RWPE2 (cell line): ENCODE measurements around the gene DSCAML1.

Experiments
- ATAC-seq: fragments of 200-7000 bp; cut with Tn5 transposase; 3 replicates; pipeline ENCODE4 v1.9.1; 2021; ENCODE audit warnings: low read depth
- DNase-seq: peaks from one replicate; pipeline ENCODE4 v3.0.0-alpha.2; 2020; ENCODE audit warnings: low spot score
- H3K27ac ChIP-seq: fragments of 450-650 bp; 2 replicates; pipeline ENCODE4 v1.5.1; 2017; ENCODE audit warnings: mild to moderate bottlenecking; ENCODE audit not compliant: poor library complexity, severe bottlenecking
- H3K27me3 ChIP-seq: fragments of 250-450 bp; sonication (Bioruptor Pico); 2 replicates; pipeline ENCODE4 v1.5.1; 2021; ENCODE audit warnings: mild to moderate bottlenecking, moderate library complexity; ENCODE audit not compliant: insufficient read depth, poor library complexity, severe bottlenecking
- H3K36me3 ChIP-seq: fragments of 250-450 bp; sonication (Bioruptor Pico); 2 replicates; pipeline ENCODE4 v1.5.1; 2020; ENCODE audit warnings: low read depth, mild to moderate bottlenecking, moderate library complexity
- H3K4me1 ChIP-seq: fragments of 250-450 bp; sonication (Bioruptor Pico); 2 replicates; pipeline ENCODE4 v1.5.1; 2021; ENCODE audit warnings: mild to moderate bottlenecking, moderate library complexity; ENCODE audit not compliant: insufficient read depth, poor library complexity, severe bottlenecking
- H3K4me3 ChIP-seq: fragments of 250-450 bp; sonication (Bioruptor Pico); 2 replicates; pipeline ENCODE4 v1.5.1; 2021; ENCODE audit warnings: mild to moderate bottlenecking, moderate library complexity; ENCODE audit not compliant: severe bottlenecking
- H3K9me3 ChIP-seq: fragments of 250-450 bp; sonication (Bioruptor Pico); 2 replicates; pipeline ENCODE4 v1.5.1; 2021; ENCODE audit warnings: mild to moderate bottlenecking, moderate library complexity; ENCODE audit not compliant: severe bottlenecking
- TF ChIP-seq, protein P1 (sequence below): fragments of 450-650 bp; IDR thresholded peaks from one replicate; pipeline ENCODE4 v1.5.1; 2017; ENCODE audit warnings: mild to moderate bottlenecking, moderate library complexity; ENCODE audit not compliant: poor library complexity, severe bottlenecking

Gene DSCAML1

DNA sequence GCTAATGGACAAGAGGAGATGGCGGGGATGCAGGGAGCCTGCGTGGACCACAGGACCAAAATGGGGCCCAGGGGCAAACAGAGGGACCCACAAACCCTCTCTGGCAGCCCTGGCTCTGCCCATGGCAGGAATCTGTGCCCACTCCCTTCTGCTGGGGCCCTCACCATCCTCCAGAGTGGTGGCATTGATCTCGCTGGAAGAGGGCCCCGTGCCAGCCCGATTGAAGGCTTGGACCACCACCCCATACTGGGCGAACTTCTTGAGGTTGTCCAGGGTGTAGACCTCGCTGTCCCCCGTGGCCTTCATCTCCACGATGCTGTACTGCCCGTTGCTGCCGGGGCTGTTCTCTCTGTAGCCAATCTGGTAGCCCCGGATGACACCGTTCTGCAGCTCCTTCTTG lies 332.2 kb downstream of the DSCAML1 start:
- no peak overlapping the region for H3K4me3 ChIP-seq
- DNase-seq (no peak), ATAC-seq (no peak)
- H3K4me1 ChIP-seq = no peaks in the 10 kb centered on the region
- no peaks in the 10 kb centered on the region for H3K36me3 ChIP-seq
- TF ChIP-seq, protein P1, sequence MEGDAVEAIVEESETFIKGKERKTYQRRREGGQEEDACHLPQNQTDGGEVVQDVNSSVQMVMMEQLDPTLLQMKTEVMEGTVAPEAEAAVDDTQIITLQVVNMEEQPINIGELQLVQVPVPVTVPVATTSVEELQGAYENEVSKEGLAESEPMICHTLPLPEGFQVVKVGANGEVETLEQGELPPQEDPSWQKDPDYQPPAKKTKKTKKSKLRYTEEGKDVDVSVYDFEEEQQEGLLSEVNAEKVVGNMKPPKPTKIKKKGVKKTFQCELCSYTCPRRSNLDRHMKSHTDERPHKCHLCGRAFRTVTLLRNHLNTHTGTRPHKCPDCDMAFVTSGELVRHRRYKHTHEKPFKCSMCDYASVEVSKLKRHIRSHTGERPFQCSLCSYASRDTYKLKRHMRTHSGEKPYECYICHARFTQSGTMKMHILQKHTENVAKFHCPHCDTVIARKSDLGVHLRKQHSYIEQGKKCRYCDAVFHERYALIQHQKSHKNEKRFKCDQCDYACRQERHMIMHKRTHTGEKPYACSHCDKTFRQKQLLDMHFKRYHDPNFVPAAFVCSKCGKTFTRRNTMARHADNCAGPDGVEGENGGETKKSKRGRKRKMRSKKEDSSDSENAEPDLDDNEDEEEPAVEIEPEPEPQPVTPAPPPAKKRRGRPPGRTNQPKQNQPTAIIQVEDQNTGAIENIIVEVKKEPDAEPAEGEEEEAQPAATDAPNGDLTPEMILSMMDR = no peak
- H3K9me3 ChIP-seq = no peaks in the 10 kb centered on the region
- H3K27me3 ChIP-seq = no peaks in the 10 kb centered on the region
- no peak overlapping the region for H3K27ac ChIP-seq

DNA sequence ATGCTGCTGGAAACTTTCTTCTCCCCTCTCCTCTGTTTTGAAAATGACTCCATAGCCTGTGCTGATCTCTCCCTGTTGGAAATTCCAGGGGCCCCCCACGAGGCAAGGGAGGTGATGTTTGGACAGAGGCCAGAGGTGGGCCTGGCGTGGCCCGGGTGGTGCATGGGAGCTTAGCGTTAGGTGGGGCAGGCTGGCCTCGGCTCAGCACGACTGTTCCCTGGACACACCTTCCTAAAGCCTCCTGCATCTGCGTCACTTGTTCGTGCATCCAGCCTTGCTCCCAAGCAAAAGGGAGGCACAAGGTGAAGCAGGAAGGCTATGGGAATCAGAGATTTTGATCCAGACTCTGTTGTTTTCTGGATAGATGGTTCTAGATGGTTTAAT lies 334.2 kb downstream of the DSCAML1 start:
- Histone ChIP-seq H3K4me1 (no peaks in the 10 kb centered on the region), H3K27me3 (no peaks in the 10 kb centered on the region), H3K9me3 (no peaks in the 10 kb centered on the region), H3K4me3 (no peak overlapping the region), H3K27ac (no peak overlapping the region), H3K36me3 (no peaks in the 10 kb centered on the region)
- TF ChIP-seq, protein P1 = no peak
- ATAC-seq (no peak), DNase-seq (no peak)

DNA sequence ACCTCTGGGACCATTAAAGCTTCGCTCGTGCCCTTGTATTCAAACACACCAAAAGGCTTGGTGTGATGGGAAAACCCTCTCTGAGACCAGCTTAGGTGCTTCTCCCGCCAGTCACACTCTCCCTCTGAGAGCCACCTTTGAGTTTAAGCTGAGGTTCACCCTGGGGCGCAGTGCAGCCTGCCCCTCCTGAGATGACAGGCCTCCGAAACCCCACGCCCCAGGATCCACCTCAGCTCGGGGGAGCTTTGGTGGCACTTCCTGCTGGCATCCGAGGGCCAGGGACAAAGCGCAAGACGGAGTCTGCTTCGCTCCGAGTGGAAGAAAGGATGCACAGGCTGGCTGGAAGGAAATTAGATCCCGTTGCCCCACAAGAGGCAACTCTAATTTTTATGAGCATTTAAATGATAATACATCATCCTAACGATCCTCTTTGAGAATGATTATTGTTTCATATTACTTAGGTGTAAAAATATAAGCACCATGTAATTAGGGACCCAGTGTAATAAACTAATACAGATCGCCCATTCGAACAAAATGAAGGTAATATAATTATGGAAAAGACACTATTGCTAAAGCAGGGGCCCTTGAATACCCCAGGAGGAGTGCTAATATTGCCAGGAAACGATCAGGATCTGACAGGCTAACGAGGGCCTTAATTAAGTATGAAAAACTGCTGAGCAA lies 334.7 kb downstream of the DSCAML1 start:
- no peak for ATAC-seq

DNA sequence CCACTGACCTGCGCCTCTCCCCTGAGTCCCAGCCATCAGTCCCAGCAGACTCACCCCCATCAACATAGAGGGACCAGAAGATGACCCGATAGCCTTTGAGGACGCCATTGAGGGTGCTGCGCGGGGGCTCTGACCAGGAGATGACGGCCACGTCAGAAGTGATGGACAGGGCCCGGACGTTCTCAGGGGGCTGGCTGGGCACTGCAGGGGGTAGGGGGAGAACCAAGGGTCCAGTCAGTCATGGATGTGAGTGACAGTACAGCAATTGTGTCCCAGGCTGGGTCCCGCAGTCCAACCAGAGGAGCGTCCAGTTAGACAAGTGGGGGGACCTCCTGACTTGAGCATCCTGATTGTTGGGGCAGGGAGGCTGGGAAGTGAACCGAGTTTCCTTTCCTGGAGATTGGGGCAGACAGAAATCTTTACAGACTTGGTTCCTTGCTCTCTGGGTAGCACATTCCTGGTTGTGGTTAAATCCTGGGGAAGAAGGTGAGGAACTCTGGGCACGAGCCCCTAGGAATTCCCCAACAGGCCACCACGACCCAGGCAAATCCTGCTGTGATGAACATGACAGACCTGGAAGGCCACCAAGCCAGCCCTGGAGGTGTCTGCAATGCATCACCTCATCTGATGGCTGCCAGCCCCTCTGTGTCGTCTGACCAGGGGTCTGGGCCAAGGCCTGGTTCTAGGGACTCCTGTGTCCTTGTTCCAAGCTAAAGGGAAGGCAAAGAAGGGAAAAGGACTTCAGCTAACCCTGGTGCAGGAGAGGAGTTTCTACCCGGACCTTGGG lies 335.4 kb downstream of the DSCAML1 start:
- no peak overlapping the region for H3K27ac ChIP-seq
- no peaks in the 10 kb centered on the region for H3K36me3 ChIP-seq
- no peak for ATAC-seq
- H3K9me3 ChIP-seq = no peaks in the 10 kb centered on the region
- no peaks in the 10 kb centered on the region for H3K27me3 ChIP-seq
- no peaks in the 10 kb centered on the region for H3K4me1 ChIP-seq
- H3K4me3 ChIP-seq = no peak overlapping the region
- TF ChIP-seq, protein P1 = no peak
- DNase-seq = no peak

More for the DNA sequence above, 334.7 kb downstream of the DSCAML1 start:
- no peaks in the 10 kb centered on the region for H3K27me3 ChIP-seq
- H3K9me3 ChIP-seq = no peaks in the 10 kb centered on the region
- no peak overlapping the region for H3K27ac ChIP-seq
- no peak overlapping the region for H3K4me3 ChIP-seq
- TF ChIP-seq, protein P1 = no peak
- H3K4me1 ChIP-seq = no peaks in the 10 kb centered on the region
- no peak for DNase-seq
- H3K36me3 ChIP-seq = no peaks in the 10 kb centered on the region

DNA sequence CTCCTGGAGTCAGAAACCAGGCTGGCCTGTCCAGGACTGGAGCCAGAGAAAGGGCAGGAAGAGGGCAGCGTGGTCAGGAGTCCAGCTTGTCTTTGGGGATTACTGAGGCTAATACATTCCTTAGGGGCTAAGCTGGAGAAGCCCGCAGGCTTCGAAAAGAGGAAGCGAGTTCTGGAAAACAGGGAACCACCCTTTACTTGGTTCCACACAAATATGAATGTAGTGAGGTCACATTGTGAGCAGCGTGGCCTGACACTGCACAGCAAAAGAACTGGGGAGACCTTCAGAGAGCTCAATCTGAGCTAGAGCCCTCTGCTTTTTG lies 337.1 kb downstream of the DSCAML1 start:
- H3K4me1 ChIP-seq = no peaks in the 10 kb centered on the region
- H3K4me3 ChIP-seq = no peak overlapping the region
- no peaks in the 10 kb centered on the region for H3K9me3 ChIP-seq
- no peaks in the 10 kb centered on the region for H3K36me3 ChIP-seq
- DNase-seq (no peak), ATAC-seq (no peak)
- TF ChIP-seq, protein P1 = no peak
- no peak overlapping the region for H3K27ac ChIP-seq
- H3K27me3 ChIP-seq = no peaks in the 10 kb centered on the region
